K562 (cell line): ENCODE data around the gene BBC3. TPM values are rescaled to one million over a fixed set of nuclear protein-coding genes. Genes with fewer than 3 reads are reported as not detected.

Experiments used
- CAMTA2 ChIP-seq: fragments of 250-450 bp; sonication (Bioruptor Pico); conservative IDR thresholded peaks from 2 replicates; pipeline ENCODE4 v1.5.1; 2022
- CBFA2T2 ChIP-seq: fragments of 450-650 bp; conservative IDR thresholded peaks from 2 replicates; pipeline ENCODE4 v1.6.1; 2017; ENCODE audit warnings: mild to moderate bottlenecking
- DLX4 ChIP-seq: fragments of 250-450 bp; sonication (Bioruptor Pico); IDR thresholded peaks from 2 replicates; pipeline ENCODE4 v1.6.1; 2021; ENCODE audit warnings: mild to moderate bottlenecking
- GTF2E2 ChIP-seq: fragments of 200-800 bp; sonication (Bioruptor generic); IDR thresholded peaks from 2 replicates; pipeline ENCODE4 v1.6.1; 2016; ENCODE audit warnings: missing genetic modification characterization, missing compliant biosample characterization
- HIVEP1 ChIP-seq: fragments of 250-450 bp; sonication (Bioruptor Pico); IDR thresholded peaks from 2 replicates; pipeline ENCODE4 v1.4.0; 2020; ENCODE audit warnings: mild to moderate bottlenecking
- KDM2B ChIP-seq: fragments of 250-450 bp; sonication (Bioruptor Pico); IDR thresholded peaks from 2 replicates; pipeline ENCODE4 v1.8.0; 2021; ENCODE audit warnings: mild to moderate bottlenecking, moderate library complexity
- MBD2 ChIP-seq: sonication (generic); IDR thresholded peaks from 2 replicates; pipeline ENCODE4 v1.6.1; 2016; ENCODE audit warnings: low read depth, borderline replicate concordance
- PTTG1 ChIP-seq: fragments of 450-650 bp; IDR thresholded peaks from 2 replicates; pipeline ENCODE4 v1.6.1; 2016; ENCODE audit warnings: low read depth, mild to moderate bottlenecking, missing genetic modification characterization, missing compliant biosample characterization
- SAP30 ChIP-seq: fragments of 200-600 bp; sonication (generic); IDR thresholded peaks from 2 replicates; pipeline ENCODE4 v1.6.1; 2012; ENCODE audit warnings: borderline replicate concordance, low read depth, mild to moderate bottlenecking, moderate library complexity, low read length, control low read depth, inconsistent platforms; ENCODE audit not compliant: insufficient read depth, poor library complexity, severe bottlenecking
- VEZF1 ChIP-seq: fragments of 200-800 bp; sonication (Bioruptor generic); IDR thresholded peaks from 2 replicates; pipeline ENCODE4 v1.6.1; 2017; ENCODE audit warnings: missing genetic modification characterization, missing compliant biosample characterization
- WHSC1 ChIP-seq: IDR thresholded peaks from one replicate; pipeline ENCODE4 v1.6.1; 2012; ENCODE audit warnings: low read length, control low read depth, inconsistent platforms
- ZBTB11 ChIP-seq, 3 experiments: fragments of 200-800 bp in 1 of 3; fragments of 250-450 bp in 1 of 3; fragments of 450-650 bp in 1 of 3; sonication (Bioruptor Pico) in 1 of 3; sonication (Bioruptor generic) in 1 of 3; formaldehyde crosslinking in 1 of 3; IDR thresholded peaks; 2 replicates each; pipeline versions ENCODE4 v1.6.1 to v1.8.0; 2016 to 2022; ENCODE audit warnings: mild to moderate bottlenecking in 2 of 3, missing genetic modification characterization in 2 of 3, missing compliant biosample characterization in 1 of 3, moderate library complexity in 1 of 3
- ZBTB26 ChIP-seq: fragments of 450-650 bp; formaldehyde crosslinking; IDR thresholded peaks from 2 replicates; pipeline ENCODE4 v1.4.0; 2022; ENCODE audit warnings: missing genetic modification characterization
- ZNF263 ChIP-seq: sonication (generic); formaldehyde crosslinking; IDR thresholded peaks from 2 replicates; pipeline ENCODE4 v1.8.0; 2022; ENCODE audit warnings: mild to moderate bottlenecking, missing genetic modification reagents, borderline replicate concordance
- polyA plus RNA-seq, 8 experiments: library from polyadenylated mRNA; depleted of rRNA in 4 of 8; stranded (reverse) in 5 of 8; unstranded in 3 of 8; fragments of >200 nt; fragmentation: Nextera tagmentation in 2 of 8; fragmentation: Illumina TruSeq in 1 of 8; extraction: Ambion mirVana in 2 of 8; extraction: Trizol in 1 of 8; gene quantifications; 2 replicates each; pipeline versions ENCODE4 v1.2.1 to v1.2.3, GENCODE V29; 2011 to 2014; ENCODE audit warnings: inconsistent platforms in 1 of 8, missing spikeins in 1 of 8
- total RNA-seq, 7 experiments: library from RNA; depleted of rRNA in 6 of 7; stranded (reverse); fragments of >200 nt in 6 of 7; fragmentation: Illumina TruSeq in 2 of 7; extraction: Trizol in 2 of 7; gene quantifications; 2 replicates each; pipeline versions ENCODE4 v1.2.1 to v1.2.3, GENCODE V29; 2011 to 2021; ENCODE audit warnings: low replicate concordance in 1 of 7
- TF ChIP-seq, protein P1 (sequence below): conservative IDR thresholded peaks from 2 replicates; pipeline ENCODE4 v1.6.1; 2011; ENCODE audit warnings: low read depth, mild to moderate bottlenecking, low read length; ENCODE audit not compliant: control insufficient read depth
- TF ChIP-seq, protein P2 (sequence below): fragments of 450-650 bp; IDR thresholded peaks from 2 replicates; pipeline ENCODE4 v1.6.1; 2017; ENCODE audit warnings: mild to moderate bottlenecking, moderate library complexity

The BBC3 gene
- total and polyA plus RNA-seq, 9 of the 15 experiments (the other 6 are each of a cell fraction or from before 2014, with no cell fraction given), result 0.15 to 30.7 (median 4.8) TPM

DNA sequence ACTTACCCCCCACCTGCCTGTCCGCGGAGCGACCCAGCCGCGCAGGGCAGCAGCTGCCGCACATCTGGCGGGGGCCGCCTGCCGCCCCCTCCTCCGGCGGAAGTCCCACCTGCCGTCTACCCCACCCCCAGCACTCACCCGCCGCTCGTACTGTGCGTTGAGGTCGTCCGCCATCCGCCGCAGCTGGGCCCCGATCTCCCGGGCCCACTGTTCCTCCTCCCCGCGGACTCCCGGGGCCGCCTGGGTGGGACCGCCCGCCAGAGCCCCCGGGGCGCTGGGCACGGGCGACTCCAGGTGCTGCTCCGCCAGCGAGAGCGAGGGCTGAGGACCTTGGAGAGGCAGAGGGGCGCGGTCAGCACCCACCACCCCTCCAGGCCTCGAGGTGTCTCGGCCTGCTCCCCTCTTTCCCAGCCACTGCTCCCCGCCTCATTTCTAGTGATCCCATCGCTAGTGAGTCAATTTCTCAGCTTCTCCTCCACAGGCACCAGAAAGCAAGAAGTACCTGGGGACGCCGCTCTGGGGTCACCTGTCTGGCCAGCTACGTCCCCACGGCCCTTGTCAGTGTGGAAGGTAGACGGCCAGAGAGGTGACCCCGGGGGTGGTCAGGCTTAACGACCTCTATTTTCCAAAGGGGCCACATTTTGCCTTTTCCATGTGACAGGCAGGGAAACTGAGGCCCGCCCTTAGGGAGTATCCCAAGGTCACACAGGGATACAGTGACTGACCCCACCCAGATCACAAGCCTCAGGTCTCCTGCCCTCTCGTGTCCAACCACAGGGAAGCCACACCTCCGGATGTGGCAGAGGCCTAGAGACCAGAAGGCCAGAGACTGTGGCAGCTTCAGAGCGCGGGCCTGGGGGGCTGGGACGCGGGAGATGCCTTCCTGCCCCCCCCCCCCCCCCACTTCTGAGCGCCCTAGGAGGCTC lies 4.3 kb downstream of the BBC3 start (continued):
- TF ChIP-seq, protein P1, sequence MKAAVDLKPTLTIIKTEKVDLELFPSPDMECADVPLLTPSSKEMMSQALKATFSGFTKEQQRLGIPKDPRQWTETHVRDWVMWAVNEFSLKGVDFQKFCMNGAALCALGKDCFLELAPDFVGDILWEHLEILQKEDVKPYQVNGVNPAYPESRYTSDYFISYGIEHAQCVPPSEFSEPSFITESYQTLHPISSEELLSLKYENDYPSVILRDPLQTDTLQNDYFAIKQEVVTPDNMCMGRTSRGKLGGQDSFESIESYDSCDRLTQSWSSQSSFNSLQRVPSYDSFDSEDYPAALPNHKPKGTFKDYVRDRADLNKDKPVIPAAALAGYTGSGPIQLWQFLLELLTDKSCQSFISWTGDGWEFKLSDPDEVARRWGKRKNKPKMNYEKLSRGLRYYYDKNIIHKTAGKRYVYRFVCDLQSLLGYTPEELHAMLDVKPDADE, result peak; percentile 73; the same call in 1 of the 2 replicates
- TF ChIP-seq, protein P2, sequence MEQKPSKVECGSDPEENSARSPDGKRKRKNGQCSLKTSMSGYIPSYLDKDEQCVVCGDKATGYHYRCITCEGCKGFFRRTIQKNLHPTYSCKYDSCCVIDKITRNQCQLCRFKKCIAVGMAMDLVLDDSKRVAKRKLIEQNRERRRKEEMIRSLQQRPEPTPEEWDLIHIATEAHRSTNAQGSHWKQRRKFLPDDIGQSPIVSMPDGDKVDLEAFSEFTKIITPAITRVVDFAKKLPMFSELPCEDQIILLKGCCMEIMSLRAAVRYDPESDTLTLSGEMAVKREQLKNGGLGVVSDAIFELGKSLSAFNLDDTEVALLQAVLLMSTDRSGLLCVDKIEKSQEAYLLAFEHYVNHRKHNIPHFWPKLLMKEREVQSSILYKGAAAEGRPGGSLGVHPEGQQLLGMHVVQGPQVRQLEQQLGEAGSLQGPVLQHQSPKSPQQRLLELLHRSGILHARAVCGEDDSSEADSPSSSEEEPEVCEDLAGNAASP, result no peak
- TF ChIP-seq MBD2 (no peak; the same call in 1 of the 2 replicates), PTTG1 (tag) (no peak), SAP30 (no peak), CBFA2T2 (peak; percentile 42), KDM2B (CRISPR knock-in tag) (no peak), WHSC1 (no peak), ZBTB26 (CRISPR knock-in tag) (peak; percentile 24; the same call in 1 of the 2 replicates), HIVEP1 (CRISPR knock-in tag) (no peak), ZBTB11 (CRISPR knock-in tag; IDR thresholded peaks at IDR 0.05) (0 out of 6 replicates have a peak, but pooled peaks of 1 of the 3 experiments have one; percentile 13), VEZF1 (CRISPR knock-in tag) (no peak; the same call in 1 of the 2 replicates), CAMTA2 (CRISPR knock-in tag) (no peak), DLX4 (no peak), GTF2E2 (tag) (no peak; the same call in 1 of the 2 replicates), ZNF263 (CRISPR knock-in tag) (no peak)
